HL-60 (cell line): ENCODE results near the gene FOXO3.

Experiments used
- DNase-seq, 2 experiments: peaks; one replicate each; pipeline ENCODE4 v3.0.0-alpha.2; 2010 to 2020; ENCODE audit warnings: low read depth in 1 of 2, low spot score in 1 of 2
- H3K27ac ChIP-seq: fragments of 250-450 bp; sonication (Bioruptor Pico); replicated peaks from 2 replicates; pipeline ENCODE4 v1.5.1; 2020; ENCODE audit warnings: mild to moderate bottlenecking, moderate library complexity
- H3K27me3 ChIP-seq: fragments of 250-450 bp; sonication (Bioruptor Pico); 2 replicates; pipeline ENCODE4 v1.5.1; 2021; ENCODE audit warnings: mild to moderate bottlenecking, moderate library complexity; ENCODE audit not compliant: insufficient read depth, poor library complexity, severe bottlenecking
- H3K4me3 ChIP-seq: replicated peaks from 2 replicates; pipeline ENCODE4 v1.5.1; 2011; ENCODE audit warnings: mild to moderate bottlenecking, control low read depth, low read length; ENCODE audit not compliant: insufficient read depth
- GABPA ChIP-seq: IDR thresholded peaks from 2 replicates; pipeline ENCODE4 v1.6.1; 2012; ENCODE audit warnings: low read depth
- POLR2AphosphoS5 ChIP-seq: IDR thresholded peaks from 2 replicates; pipeline ENCODE4 v1.6.1; 2012; ENCODE audit warnings: low read depth
- REST ChIP-seq: IDR thresholded peaks from 2 replicates; pipeline ENCODE4 v1.6.1; 2012; ENCODE audit warnings: low read depth; ENCODE audit not compliant: insufficient replicate concordance
- SPI1 ChIP-seq: IDR thresholded peaks from 2 replicates; pipeline ENCODE4 v1.6.1; 2012; ENCODE audit warnings: low read depth, mild to moderate bottlenecking, borderline replicate concordance
- TF ChIP-seq, protein P1 (sequence below): IDR thresholded peaks from one replicate; pipeline ENCODE4 v1.5.1; 2011; ENCODE audit warnings: low read length, control low read depth, inconsistent platforms; ENCODE audit not compliant: insufficient read depth

Gene FOXO3

DNA sequence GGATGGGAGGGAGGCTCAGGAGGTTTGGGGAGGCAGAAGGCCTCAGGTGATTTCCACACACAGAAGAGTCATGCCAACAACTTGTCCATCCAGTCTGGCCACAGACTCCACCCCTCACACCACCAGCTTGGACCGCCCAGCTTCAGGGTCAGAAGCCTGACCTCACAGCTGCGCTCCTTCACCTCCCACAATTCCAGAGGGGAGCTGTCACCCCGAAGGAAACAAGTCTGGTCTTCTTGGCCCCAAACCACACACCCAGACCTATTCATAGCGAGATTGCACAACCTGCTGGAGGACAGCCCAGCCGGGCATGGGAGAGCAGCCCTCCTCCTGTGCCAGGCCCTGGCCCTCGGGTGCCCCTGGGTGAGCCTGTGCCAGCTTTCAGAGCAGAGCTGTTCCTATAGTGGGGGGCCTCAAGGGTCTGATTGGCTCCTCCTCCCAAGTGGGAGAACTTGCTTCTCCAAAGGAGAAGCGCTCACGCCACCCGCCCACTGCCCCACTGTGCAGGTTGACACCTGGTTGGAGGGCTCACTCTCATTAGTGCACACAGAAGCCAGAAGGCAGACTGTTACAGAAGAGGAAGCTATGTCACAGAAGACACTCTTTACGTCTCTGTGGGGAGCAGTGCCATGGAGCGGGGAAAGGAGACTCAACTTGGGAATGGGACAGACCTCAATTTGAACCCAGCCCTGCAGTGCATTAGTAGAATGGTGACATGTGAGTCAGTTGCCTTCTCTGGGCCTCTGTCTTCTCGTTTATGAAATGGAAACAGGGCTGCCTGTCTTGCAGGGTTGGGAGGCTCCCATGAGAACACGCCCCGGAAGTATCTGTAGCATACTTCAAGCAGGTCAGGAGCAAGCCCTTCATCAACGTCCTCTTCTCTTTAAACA is 128.8 kb downstream of the FOXO3 start:
- Histone ChIP-seq H3K4me3 (peak overlapping the region; percentile 10), H3K27me3 (no peaks in the 10 kb centered on the region), H3K27ac (peak overlapping the region; percentile 73)
- peak; percentile 84 to 91 for DNase-seq
- TF ChIP-seq, protein P1, sequence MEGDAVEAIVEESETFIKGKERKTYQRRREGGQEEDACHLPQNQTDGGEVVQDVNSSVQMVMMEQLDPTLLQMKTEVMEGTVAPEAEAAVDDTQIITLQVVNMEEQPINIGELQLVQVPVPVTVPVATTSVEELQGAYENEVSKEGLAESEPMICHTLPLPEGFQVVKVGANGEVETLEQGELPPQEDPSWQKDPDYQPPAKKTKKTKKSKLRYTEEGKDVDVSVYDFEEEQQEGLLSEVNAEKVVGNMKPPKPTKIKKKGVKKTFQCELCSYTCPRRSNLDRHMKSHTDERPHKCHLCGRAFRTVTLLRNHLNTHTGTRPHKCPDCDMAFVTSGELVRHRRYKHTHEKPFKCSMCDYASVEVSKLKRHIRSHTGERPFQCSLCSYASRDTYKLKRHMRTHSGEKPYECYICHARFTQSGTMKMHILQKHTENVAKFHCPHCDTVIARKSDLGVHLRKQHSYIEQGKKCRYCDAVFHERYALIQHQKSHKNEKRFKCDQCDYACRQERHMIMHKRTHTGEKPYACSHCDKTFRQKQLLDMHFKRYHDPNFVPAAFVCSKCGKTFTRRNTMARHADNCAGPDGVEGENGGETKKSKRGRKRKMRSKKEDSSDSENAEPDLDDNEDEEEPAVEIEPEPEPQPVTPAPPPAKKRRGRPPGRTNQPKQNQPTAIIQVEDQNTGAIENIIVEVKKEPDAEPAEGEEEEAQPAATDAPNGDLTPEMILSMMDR = no peak
- TF ChIP-seq POLR2AphosphoS5 = peak; percentile 52
- TF ChIP-seq REST = peak; percentile 33
- TF ChIP-seq SPI1 = peak; percentile 4; the same call in 1 of the 2 replicates
- TF ChIP-seq GABPA = peak; percentile 35; the same call in 1 of the 2 replicates

GRCh38 chr6:108690326-108691049 is 129.8 kb downstream of the FOXO3 start:
- DNase-seq = no peak
- Histone ChIP-seq H3K27ac (peak overlapping the region; percentile 73), H3K27me3 (no peaks in the 10 kb centered on the region), H3K4me3 (no peak overlapping the region)
- TF ChIP-seq GABPA = no peak
- TF ChIP-seq, protein P1 = no peak
- no peak for TF ChIP-seq REST
- TF ChIP-seq POLR2AphosphoS5 = no peak
- peak; percentile 27; the same call in 1 of the 2 replicates for TF ChIP-seq SPI1

DNA sequence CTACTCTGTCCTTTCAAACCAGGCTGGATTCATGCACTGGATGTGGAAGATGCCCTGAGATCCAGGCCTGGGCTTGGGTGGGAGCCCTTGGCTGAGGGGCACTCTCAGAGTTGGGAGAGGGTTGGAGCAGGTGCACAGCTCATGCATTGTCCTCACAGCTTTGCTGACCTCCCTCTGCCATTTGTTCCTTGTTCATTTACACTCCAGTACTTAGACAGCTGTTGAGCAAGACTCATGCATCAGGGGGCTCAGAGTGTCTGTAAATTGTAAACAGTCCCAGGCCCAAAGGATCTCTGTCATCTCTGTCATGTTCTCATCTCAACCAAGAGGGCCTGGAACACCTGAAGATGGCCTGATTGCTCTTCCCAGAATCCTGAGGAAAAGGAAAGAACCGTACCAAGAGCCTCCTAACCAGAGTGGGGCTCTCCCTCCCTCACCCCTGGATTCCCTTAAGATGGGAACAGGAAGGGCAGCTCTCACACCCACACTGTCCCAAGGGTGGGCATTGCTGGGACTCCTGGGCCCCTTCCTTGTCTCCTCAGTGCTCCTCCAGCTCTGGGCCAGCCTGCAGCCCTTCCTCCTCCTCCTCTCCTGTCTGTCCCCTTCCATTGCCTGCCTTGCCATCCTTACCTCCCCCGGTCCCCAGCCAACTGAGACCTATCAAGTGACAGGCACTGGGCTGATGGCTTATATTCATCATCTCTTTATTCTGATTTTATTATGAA is 132.9 kb downstream of the FOXO3 start:
- Histone ChIP-seq H3K27ac (no peak overlapping the region), H3K27me3 (no peaks in the 10 kb centered on the region), H3K4me3 (no peak overlapping the region)
- TF ChIP-seq REST (no peak), SPI1 (no peak), GABPA (no peak)
- TF ChIP-seq, protein P1 = no peak
- DNase-seq = no peak
